Measurements from ENCODE around the gene OSBPL3. TPM values are rescaled to one million over a fixed set of nuclear protein-coding genes. Genes with fewer than 3 reads are reported as not detected.

Gene OSBPL3
- total and polyA plus RNA-seq, 2 donors: 9.1 to 23.3 TPM

DNA sequence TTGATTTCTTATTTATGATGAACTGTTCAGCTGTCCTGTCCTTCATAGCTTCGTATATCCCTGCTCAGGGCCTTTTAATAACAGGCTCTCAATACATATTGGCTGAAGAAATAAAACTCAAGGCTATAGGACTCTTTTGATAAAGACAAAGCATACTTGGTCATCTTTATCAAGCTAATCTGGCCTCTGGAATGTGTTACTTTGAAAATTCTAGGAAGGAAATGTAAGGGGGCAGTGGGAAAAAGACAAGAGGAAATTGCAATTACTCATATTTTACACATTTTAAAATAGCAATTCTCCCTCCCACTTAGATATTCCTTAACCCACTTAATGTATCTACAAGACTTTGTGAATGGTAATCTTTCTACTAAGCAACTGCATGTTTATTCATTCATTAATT, 94.3 kb downstream of the OSBPL3 start:
- Histone ChIP-seq H3K36me3 (ENCODE audit: control insufficient read depth in 2 of 2, insufficient read depth in 2 of 2, low read length in 1 of 2) (peaks cover 0 to 3% of the 10 kb centered on the region in 2 donors), H3K9me3 (ENCODE audit: control insufficient read depth in 2 of 2, insufficient read depth in 1 of 2, low read length in 1 of 2) (no peaks in the 10 kb centered on the region), H3K4me3 (ENCODE audit: low read length in 2 of 2) (no peak overlapping the region), H3K27me3 (ENCODE audit: control insufficient read depth in 2 of 2, insufficient read depth in 1 of 2, low read length in 1 of 2) (no peaks in the 10 kb centered on the region), H3K27ac (ENCODE audit: low read depth in 1 of 2, low read length in 1 of 2) (no peak overlapping the region), H3K4me1 (ENCODE audit: control insufficient read depth in 2 of 2, insufficient read depth in 2 of 2, low read length in 2 of 2) (peaks cover 0 to 3% of the 10 kb centered on the region in 2 donors)
- 97% methylated on average over 1 of the region's 1 CpG for WGBS
- no peak for DNase-seq (ENCODE audit: low read depth in 6 of 9, low spot score in 9 of 9)

DNA sequence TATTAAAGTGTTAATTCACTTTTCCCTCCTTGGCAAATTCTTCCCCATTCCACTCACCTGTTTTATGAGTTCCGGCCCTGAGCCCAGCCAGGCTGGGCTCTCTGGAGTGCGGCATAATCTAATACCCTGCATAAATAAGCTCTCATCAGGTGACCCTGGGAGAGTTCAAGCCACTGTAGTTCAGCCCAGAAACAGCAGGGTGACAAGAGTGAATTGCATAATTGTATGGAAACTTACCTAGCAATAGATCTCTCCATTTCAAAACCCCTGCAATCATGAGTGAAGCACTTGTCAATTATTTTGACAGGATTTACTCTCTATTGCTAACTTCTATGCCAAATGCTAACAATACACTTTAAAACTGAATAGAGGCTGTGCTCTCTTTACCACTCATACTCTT, 94.7 kb downstream of the OSBPL3 start:
- Histone ChIP-seq H3K4me1 (ENCODE audit: control insufficient read depth in 2 of 2, insufficient read depth in 2 of 2, low read length in 2 of 2) (peaks cover 0 to 3% of the 10 kb centered on the region in 2 donors), H3K4me3 (ENCODE audit: low read length in 2 of 2) (no peak overlapping the region), H3K9me3 (ENCODE audit: control insufficient read depth in 2 of 2, insufficient read depth in 1 of 2, low read length in 1 of 2) (no peaks in the 10 kb centered on the region), H3K36me3 (ENCODE audit: control insufficient read depth in 2 of 2, insufficient read depth in 2 of 2, low read length in 1 of 2) (peaks cover 0 to 2% of the 10 kb centered on the region in 2 donors), H3K27ac (ENCODE audit: low read depth in 1 of 2, low read length in 1 of 2) (no peak overlapping the region), H3K27me3 (ENCODE audit: control insufficient read depth in 2 of 2, insufficient read depth in 1 of 2, low read length in 1 of 2) (no peaks in the 10 kb centered on the region)
- WGBS: 97% methylated on average over 2 of the region's 2 CpGs
- no peak for DNase-seq (ENCODE audit: low read depth in 6 of 9, low spot score in 9 of 9)

- Histone ChIP-seq H3K36me3 (ENCODE audit: control insufficient read depth in 2 of 2, insufficient read depth in 2 of 2, low read length in 1 of 2) (no peaks in the 10 kb centered on the region), H3K9me3 (ENCODE audit: control insufficient read depth in 2 of 2, insufficient read depth in 1 of 2, low read length in 1 of 2) (no peaks in the 10 kb centered on the region), H3K27ac (ENCODE audit: low read depth in 1 of 2, low read length in 1 of 2) (no peak overlapping the region), H3K27me3 (ENCODE audit: control insufficient read depth in 2 of 2, insufficient read depth in 1 of 2, low read length in 1 of 2) (no peaks in the 10 kb centered on the region), H3K4me3 (ENCODE audit: low read length in 2 of 2) (no peak overlapping the region), H3K4me1 (ENCODE audit: control insufficient read depth in 2 of 2, insufficient read depth in 2 of 2, low read length in 2 of 2) (peaks cover 0 to 3% of the 10 kb centered on the region in 2 donors)
- WGBS: 96% methylated on average over 6 of the region's 6 CpGs
- no peak for DNase-seq (ENCODE audit: low read depth in 6 of 9, low spot score in 9 of 9)
Observed at GRCh38 chr7:24884401-24884800, 95.6 kb downstream of the OSBPL3 start.

- Histone ChIP-seq H3K4me3 (ENCODE audit: low read length in 2 of 2) (no peak overlapping the region), H3K4me1 (ENCODE audit: control insufficient read depth in 2 of 2, insufficient read depth in 2 of 2, low read length in 2 of 2) (peaks cover 4 to 6% of the 10 kb centered on the region in 2 donors), H3K27me3 (ENCODE audit: control insufficient read depth in 2 of 2, insufficient read depth in 1 of 2, low read length in 1 of 2) (no peaks in the 10 kb centered on the region), H3K27ac (ENCODE audit: low read depth in 1 of 2, low read length in 1 of 2) (no peak overlapping the region), H3K36me3 (ENCODE audit: control insufficient read depth in 2 of 2, insufficient read depth in 2 of 2, low read length in 1 of 2) (no peaks in the 10 kb centered on the region), H3K9me3 (ENCODE audit: control insufficient read depth in 2 of 2, insufficient read depth in 1 of 2, low read length in 1 of 2) (no peaks in the 10 kb centered on the region)
- 90% methylated on average over 1 of the region's 1 CpG for WGBS
- DNase-seq (ENCODE audit: low read depth in 6 of 9, low spot score in 9 of 9): no peak
Observed at GRCh38 chr7:24883622-24884013, 96.4 kb downstream of the OSBPL3 start.

- Histone ChIP-seq H3K9me3 (ENCODE audit: control insufficient read depth in 2 of 2, insufficient read depth in 1 of 2, low read length in 1 of 2) (no peaks in the 10 kb centered on the region), H3K27ac (ENCODE audit: low read depth in 1 of 2, low read length in 1 of 2) (no peak overlapping the region), H3K4me3 (ENCODE audit: low read length in 2 of 2) (no peak overlapping the region), H3K27me3 (ENCODE audit: control insufficient read depth in 2 of 2, insufficient read depth in 1 of 2, low read length in 1 of 2) (no peaks in the 10 kb centered on the region), H3K4me1 (ENCODE audit: control insufficient read depth in 2 of 2, insufficient read depth in 2 of 2, low read length in 2 of 2) (peaks cover 6 to 8% of the 10 kb centered on the region in 2 donors), H3K36me3 (ENCODE audit: control insufficient read depth in 2 of 2, insufficient read depth in 2 of 2, low read length in 1 of 2) (no peaks in the 10 kb centered on the region)
- WGBS: 83% methylated on average over 3 of the region's 3 CpGs
- DNase-seq (ENCODE audit: low read depth in 6 of 9, low spot score in 9 of 9): no peak
Observed at GRCh38 chr7:24882989-24883621, 96.9 kb downstream of the OSBPL3 start.

- H3K27ac ChIP-seq (ENCODE audit: low read depth in 1 of 2, low read length in 1 of 2): no peak overlapping the region
- no peaks in the 10 kb centered on the region for H3K9me3 ChIP-seq (ENCODE audit: control insufficient read depth in 2 of 2, insufficient read depth in 1 of 2, low read length in 1 of 2)
- no peaks in the 10 kb centered on the region for H3K36me3 ChIP-seq (ENCODE audit: control insufficient read depth in 2 of 2, insufficient read depth in 2 of 2, low read length in 1 of 2)
- no peak overlapping the region for H3K4me3 ChIP-seq (ENCODE audit: low read length in 2 of 2)
- 98% methylated on average over 4 of the region's 4 CpGs for WGBS
- DNase-seq (ENCODE audit: low read depth in 6 of 9, low spot score in 9 of 9): no peak
- no peaks in the 10 kb centered on the region for H3K27me3 ChIP-seq (ENCODE audit: control insufficient read depth in 2 of 2, insufficient read depth in 1 of 2, low read length in 1 of 2)
- peaks cover 14 to 15% of the 10 kb centered on the region in 2 donors for H3K4me1 ChIP-seq (ENCODE audit: control insufficient read depth in 2 of 2, insufficient read depth in 2 of 2, low read length in 2 of 2)
Observed at GRCh38 chr7:24881623-24882022, 98.4 kb downstream of the OSBPL3 start.

DNA sequence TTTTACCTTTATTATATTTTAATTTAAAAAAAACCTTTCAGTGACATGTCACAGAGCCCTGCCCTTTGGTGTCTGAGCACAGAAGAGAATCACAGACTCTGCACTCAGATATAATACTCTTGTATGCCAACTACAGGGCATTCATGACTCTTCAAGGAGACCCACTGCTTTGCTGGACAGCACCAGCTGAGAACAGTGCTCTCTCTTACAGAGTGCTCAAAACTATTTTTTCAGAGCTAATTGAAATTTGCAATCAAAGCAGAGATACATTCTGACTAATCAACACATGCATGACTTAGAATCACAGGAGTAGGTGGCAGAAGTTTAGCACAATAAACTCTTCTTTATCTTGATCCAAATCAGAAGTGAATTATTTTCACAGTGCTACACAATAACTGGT, 99.1 kb downstream of the OSBPL3 start:
- no peak overlapping the region for H3K27ac ChIP-seq (ENCODE audit: low read depth in 1 of 2, low read length in 1 of 2)
- no peaks in the 10 kb centered on the region for H3K27me3 ChIP-seq (ENCODE audit: control insufficient read depth in 2 of 2, insufficient read depth in 1 of 2, low read length in 1 of 2)
- H3K4me3 ChIP-seq (ENCODE audit: low read length in 2 of 2): no peak overlapping the region
- peaks cover 14 to 15% of the 10 kb centered on the region in 2 donors for H3K4me1 ChIP-seq (ENCODE audit: control insufficient read depth in 2 of 2, insufficient read depth in 2 of 2, low read length in 2 of 2)
- H3K9me3 ChIP-seq (ENCODE audit: control insufficient read depth in 2 of 2, insufficient read depth in 1 of 2, low read length in 1 of 2): no peaks in the 10 kb centered on the region
- H3K36me3 ChIP-seq (ENCODE audit: control insufficient read depth in 2 of 2, insufficient read depth in 2 of 2, low read length in 1 of 2): no peaks in the 10 kb centered on the region
- DNase-seq (ENCODE audit: low read depth in 6 of 9, low spot score in 9 of 9): no peak

DNA sequence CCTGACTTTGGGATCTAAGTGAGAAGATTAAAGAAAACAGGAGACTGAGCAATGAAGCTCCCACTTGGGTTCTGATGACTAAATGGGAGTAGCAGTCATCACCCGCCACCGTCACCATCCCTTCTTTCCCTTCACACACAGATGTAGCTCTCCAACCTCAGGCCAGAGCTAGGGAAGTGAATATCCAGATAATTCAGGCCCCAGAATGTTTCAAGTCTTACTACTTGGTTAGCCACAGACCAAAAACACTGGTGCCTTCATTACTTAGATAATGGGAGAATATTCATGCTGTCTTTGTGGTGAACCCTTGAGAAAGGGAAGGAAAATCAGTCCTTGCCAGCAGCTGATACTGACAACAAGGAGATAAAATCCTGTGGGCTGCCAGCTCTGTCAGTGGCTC, 100.7 kb downstream of the OSBPL3 start:
- 96% methylated on average over 2 of the region's 2 CpGs for WGBS
- no peak for DNase-seq (ENCODE audit: low read depth in 6 of 9, low spot score in 9 of 9)

DNA sequence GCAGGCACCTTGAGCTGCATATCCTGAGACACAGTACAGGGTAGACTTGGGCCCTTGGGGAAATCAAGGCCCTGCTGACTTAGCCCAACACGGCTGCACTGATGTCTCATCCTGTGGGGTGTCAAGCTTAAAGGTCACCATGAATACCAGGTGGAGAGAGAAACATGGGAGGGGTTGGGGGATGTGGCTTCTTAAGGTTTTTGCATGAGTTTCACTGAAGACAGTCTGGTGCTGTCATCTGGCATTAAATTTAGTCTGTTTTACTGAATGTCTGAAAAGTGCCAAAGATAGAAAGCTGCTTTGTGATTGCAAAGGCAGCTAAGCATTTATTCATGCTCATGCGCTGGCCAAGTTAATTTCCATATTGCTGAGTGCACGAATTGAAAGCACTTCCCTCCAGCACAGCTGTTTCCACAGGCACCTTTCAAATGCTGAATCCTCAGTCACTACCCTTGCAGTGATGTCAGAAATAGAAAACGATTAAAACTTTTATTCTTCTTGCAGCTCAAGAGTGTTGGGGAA, 102.1 kb downstream of the OSBPL3 start:
- WGBS: 11% methylated on average over 4 of the region's 4 CpGs
- no peak overlapping the region for H3K4me3 ChIP-seq (ENCODE audit: low read length in 2 of 2)
- no peaks in the 10 kb centered on the region for H3K27me3 ChIP-seq (ENCODE audit: control insufficient read depth in 2 of 2, insufficient read depth in 1 of 2, low read length in 1 of 2)
- peak in 8 of 9 donors; percentile 10 to 71 (median 32) for DNase-seq (ENCODE audit: low read depth in 6 of 9, low spot score in 9 of 9)
- H3K27ac ChIP-seq (ENCODE audit: low read depth in 1 of 2, low read length in 1 of 2): peak overlapping the region; percentile 26 to 40
- H3K4me1 ChIP-seq (ENCODE audit: control insufficient read depth in 2 of 2, insufficient read depth in 2 of 2, low read length in 2 of 2): peaks cover 11 to 15% of the 10 kb centered on the region in 2 donors
- no peaks in the 10 kb centered on the region for H3K36me3 ChIP-seq (ENCODE audit: control insufficient read depth in 2 of 2, insufficient read depth in 2 of 2, low read length in 1 of 2)
- H3K9me3 ChIP-seq (ENCODE audit: control insufficient read depth in 2 of 2, insufficient read depth in 1 of 2, low read length in 1 of 2): no peaks in the 10 kb centered on the region

More for the DNA sequence above, 100.7 kb downstream of the OSBPL3 start:
- Histone ChIP-seq H3K4me1 (ENCODE audit: control insufficient read depth in 2 of 2, insufficient read depth in 2 of 2, low read length in 2 of 2) (peaks cover 14 to 15% of the 10 kb centered on the region in 2 donors), H3K27ac (ENCODE audit: low read depth in 1 of 2, low read length in 1 of 2) (no peak overlapping the region), H3K27me3 (ENCODE audit: control insufficient read depth in 2 of 2, insufficient read depth in 1 of 2, low read length in 1 of 2) (no peaks in the 10 kb centered on the region), H3K4me3 (ENCODE audit: low read length in 2 of 2) (no peak overlapping the region), H3K36me3 (ENCODE audit: control insufficient read depth in 2 of 2, insufficient read depth in 2 of 2, low read length in 1 of 2) (no peaks in the 10 kb centered on the region), H3K9me3 (ENCODE audit: control insufficient read depth in 2 of 2, insufficient read depth in 1 of 2, low read length in 1 of 2) (no peaks in the 10 kb centered on the region)

Measured in thymus (tissue), 11 donors.